Ovary (tissue), 9 donors: ENCODE data around the gene MAP4K2. TPM values are rescaled to one million over a fixed set of nuclear protein-coding genes. Genes with fewer than 3 reads are reported as not detected.
A peak's percentile ranks its signal among the peaks of the same experiment; 100 is the strongest.

ENCODE experiments used
- DNase-seq, 5 donors: peaks; one replicate each; pipeline ENCODE4 v3.0.0-alpha.2; 2019 to 2020
- H3K27ac ChIP-seq, 2 donors: fragments of 200-600 bp; one replicate each; pipeline versions ENCODE4 v1.5.1 to v1.8.0; 2019 to 2022
- H3K27me3 ChIP-seq: fragments of 200-600 bp; one replicate; pipeline ENCODE4 v1.8.0; 2022
- H3K36me3 ChIP-seq: fragments of 200-600 bp; sonication (generic); one replicate; pipeline ENCODE4 v1.5.1; 2019
- H3K4me1 ChIP-seq: one replicate; pipeline ENCODE4 v1.8.1; 2013; ENCODE audit warnings: mild to moderate bottlenecking, moderate library complexity; ENCODE audit not compliant: insufficient read depth
- H3K4me3 ChIP-seq: fragments of 200-600 bp; sonication (generic); one replicate; pipeline ENCODE4 v1.5.1; 2017
- H3K9me3 ChIP-seq, 2 donors: fragments of 200-600 bp in 1 of 2; sonication (generic) in 1 of 2; one replicate each; pipeline versions ENCODE4 v1.5.1 to v1.8.1; 2013 to 2019; ENCODE audit warnings: mild to moderate bottlenecking in 1 of 2, moderate library complexity in 1 of 2
- EP300 ChIP-seq: sonication (generic); formaldehyde crosslinking; IDR thresholded peaks from one replicate; pipeline ENCODE4 v1.6.1; 2017; ENCODE audit warnings: antibody characterized with exemption
- POLR2A ChIP-seq: fragments of 450-650 bp; IDR thresholded peaks from one replicate; pipeline ENCODE4 v1.6.1; 2017; ENCODE audit warnings: antibody characterized with exemption, mild to moderate bottlenecking, moderate library complexity
- WGBS, 3 donors: extraction: QIAGEN DNeasy Blood & Tissue Kit in 1 of 3; methylation state at CpG; one replicate each; pipeline versions ENCODE4 v1.1.5 to v1.1.7; 2013 to 2017; 5-methylcytosine and 5-hydroxymethylcytosine counted together
- intact Hi-C, 4 donors: fragments of 100-400 bp; cut with DNase I; formaldehyde crosslinking; loops; one replicate each; pipeline versions ENCODE4 v1.11.0 to v1.15.1; 2022 to 2023
- polyA plus RNA-seq, 2 donors: library from polyadenylated mRNA; stranded (reverse); fragments of 200-250 nt in 1 of 2; fragments of 350-450 nt in 1 of 2; fragmentation: Illumina TruSeq in 1 of 2; extraction: RNeasy Lipid Tissue Mini Kit (QIAGEN cat#74804) in 1 of 2; gene quantifications; one replicate each; pipeline ENCODE4 v1.2.3, GENCODE V29; 2013 to 2014
- total RNA-seq, 7 donors: library from RNA; depleted of rRNA in 2 of 7; stranded (reverse); fragments of >200 nt in 2 of 7; fragmentation: NEBNext Ultra II Directional in 3 of 7; extraction: Animal tissue kit (Norgen Biotek cat#: 25700) in 3 of 7; gene quantifications; one replicate each; pipeline versions ENCODE4 v1.1.0 to v1.2.4, GENCODE V29; 2016 to 2023
- TF ChIP-seq, protein P1 (sequence below), 3 donors: fragments of 450-650 bp in 2 of 3; fragments of 200-600 bp in 1 of 3; IDR thresholded peaks; one replicate each; pipeline versions ENCODE4 v1.5.1 to v1.8.0; 2016 to 2022; ENCODE audit warnings: antibody characterized with exemption in 3 of 3, mild to moderate bottlenecking in 1 of 3
- donor health status: DM: no; HTN: no; CAD: no; lungs with moderate emphysema.
- donor health status: DM: no; HTN: no; CAD: no.
- donor health status: Bipolar disorder and iron deficiency.
- donor health status: DM: yes; HTN: yes; CAD: no.
- donor health status: DM: no; HTN: no; CAD: no.
- donor health status: DM: yes; HTN: yes; CAD: no.

The MAP4K2 gene
- total and polyA plus RNA-seq, 9 donors = 2.3 to 15.5 (median 11.4) TPM

DNA sequence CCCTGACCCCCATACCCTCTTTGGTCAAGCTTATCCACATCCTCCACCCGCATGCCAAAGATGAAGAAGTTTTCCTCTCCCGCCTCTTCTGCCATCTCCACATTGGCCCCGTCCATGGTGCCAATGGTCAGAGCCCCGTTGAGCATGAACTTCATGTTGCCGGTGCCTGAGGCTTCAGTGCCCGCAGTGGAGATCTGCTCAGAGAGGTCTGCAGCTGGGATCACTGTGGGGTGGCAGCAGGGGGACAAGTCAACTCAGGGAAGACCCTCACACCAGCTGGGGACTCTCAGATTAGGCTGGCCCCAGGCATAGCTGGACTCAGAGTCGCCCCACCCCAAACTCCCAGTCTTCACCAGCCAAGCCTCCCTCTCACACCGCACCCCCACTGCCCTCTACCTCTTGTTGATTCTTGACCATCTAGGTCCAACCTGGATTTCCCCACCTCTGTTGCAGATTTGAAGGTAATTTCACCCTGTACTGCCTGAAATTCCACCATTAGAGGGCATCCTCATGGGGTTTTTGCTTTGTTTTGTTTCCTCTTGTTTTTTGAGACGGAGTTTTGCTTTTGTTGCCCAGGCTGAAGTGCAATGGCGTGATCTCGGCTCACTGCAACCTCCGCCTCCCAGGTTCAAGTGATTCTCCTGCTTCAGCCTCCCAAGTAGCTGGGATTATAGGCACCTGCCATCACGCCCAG, 52.5 kb downstream of the MAP4K2 start:
- 92 to 96% (median 93%) methylated on average over 13 of the region's 13 CpGs for WGBS, 3 donors
- intact Hi-C loops = no loop called here
- Histone ChIP-seq H3K27me3 (no peaks in the 10 kb centered on the region), H3K36me3 (no peaks in the 10 kb centered on the region), H3K27ac (no peak overlapping the region), H3K9me3 (no peaks in the 10 kb centered on the region), H3K4me3 (no peak overlapping the region), H3K4me1 (peaks cover 3% of the 10 kb centered on the region)
- TF ChIP-seq, protein P1, sequence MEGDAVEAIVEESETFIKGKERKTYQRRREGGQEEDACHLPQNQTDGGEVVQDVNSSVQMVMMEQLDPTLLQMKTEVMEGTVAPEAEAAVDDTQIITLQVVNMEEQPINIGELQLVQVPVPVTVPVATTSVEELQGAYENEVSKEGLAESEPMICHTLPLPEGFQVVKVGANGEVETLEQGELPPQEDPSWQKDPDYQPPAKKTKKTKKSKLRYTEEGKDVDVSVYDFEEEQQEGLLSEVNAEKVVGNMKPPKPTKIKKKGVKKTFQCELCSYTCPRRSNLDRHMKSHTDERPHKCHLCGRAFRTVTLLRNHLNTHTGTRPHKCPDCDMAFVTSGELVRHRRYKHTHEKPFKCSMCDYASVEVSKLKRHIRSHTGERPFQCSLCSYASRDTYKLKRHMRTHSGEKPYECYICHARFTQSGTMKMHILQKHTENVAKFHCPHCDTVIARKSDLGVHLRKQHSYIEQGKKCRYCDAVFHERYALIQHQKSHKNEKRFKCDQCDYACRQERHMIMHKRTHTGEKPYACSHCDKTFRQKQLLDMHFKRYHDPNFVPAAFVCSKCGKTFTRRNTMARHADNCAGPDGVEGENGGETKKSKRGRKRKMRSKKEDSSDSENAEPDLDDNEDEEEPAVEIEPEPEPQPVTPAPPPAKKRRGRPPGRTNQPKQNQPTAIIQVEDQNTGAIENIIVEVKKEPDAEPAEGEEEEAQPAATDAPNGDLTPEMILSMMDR (IDR thresholded peaks at IDR 0.05) = no peak
- TF ChIP-seq POLR2A (no peak), EP300 (no peak)
- DNase-seq = no peak

DNA sequence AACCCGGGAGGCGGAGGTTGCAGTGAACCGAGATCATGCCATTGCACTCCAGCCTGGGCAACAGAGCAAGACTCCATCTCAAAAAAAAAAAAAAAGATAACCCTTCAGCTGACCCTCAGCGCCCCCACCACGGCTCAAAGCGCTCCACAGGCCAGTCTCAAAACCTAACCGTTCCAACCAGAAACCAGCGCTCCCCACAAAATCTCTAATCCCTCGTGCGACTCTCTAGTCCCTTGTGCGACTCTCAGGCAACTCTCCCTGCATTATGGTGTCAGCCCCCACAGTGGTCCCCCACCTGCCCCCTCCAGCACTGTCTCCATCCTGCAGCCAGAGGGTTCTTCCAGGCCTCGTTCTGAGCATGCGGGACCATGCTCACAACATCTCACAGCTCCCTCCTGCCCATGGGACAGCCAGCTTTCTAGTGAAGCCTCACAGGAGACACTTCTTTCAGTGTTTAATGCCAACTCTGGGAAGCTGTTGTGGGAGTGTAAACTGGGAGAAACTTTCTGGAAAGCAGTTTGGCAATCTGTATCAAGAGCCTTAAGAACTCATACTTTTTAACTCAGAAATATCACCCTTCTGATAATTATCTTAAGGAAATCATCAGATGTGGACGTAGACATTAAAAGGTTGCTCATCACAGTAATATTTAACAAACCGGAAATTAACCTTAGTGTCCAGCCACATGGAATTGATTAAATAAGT, 54.9 kb downstream of the MAP4K2 start:
- Histone ChIP-seq H3K36me3 (no peaks in the 10 kb centered on the region), H3K9me3 (no peaks in the 10 kb centered on the region), H3K27me3 (no peaks in the 10 kb centered on the region), H3K27ac (no peak overlapping the region), H3K4me1 (peaks cover 11% of the 10 kb centered on the region), H3K4me3 (no peak overlapping the region)
- DNase-seq = peak in 1 of 5 donors; percentile 32
- TF ChIP-seq, protein P1 (IDR thresholded peaks at IDR 0.05) = no peak
- TF ChIP-seq EP300 (no peak), POLR2A (no peak)
- intact Hi-C loops = no loop called here
- WGBS, 3 donors = 56 to 58% (median 57%) methylated on average over 15 of the region's 15 CpGs

DNA sequence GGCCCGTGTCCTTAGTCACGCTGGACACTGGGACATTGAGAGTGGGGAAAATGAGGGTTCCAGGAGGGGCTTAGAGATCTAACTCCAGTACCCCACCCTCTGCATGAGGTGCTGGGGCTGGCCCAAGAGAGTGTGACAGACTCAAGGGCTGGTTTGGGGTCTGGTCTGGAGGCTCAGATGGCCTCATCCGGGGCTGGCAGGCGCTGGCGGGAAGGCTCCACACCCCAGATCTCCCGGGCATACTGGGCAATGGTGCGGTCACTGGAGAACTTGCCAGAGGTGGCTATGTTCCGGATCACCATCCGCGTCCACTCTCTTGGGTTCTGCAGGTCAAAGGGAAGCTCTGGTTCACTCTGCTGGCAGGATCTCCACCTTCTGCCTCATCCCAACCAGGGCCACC, 56.5 kb downstream of the MAP4K2 start:
- Histone ChIP-seq H3K9me3 (no peaks in the 10 kb centered on the region), H3K27ac (no peak overlapping the region), H3K27me3 (no peaks in the 10 kb centered on the region), H3K36me3 (no peaks in the 10 kb centered on the region), H3K4me3 (no peak overlapping the region), H3K4me1 (peaks cover 11% of the 10 kb centered on the region)
- intact Hi-C loops = no loop called here
- TF ChIP-seq, protein P1 (IDR thresholded peaks at IDR 0.05) = no peak
- no peak for DNase-seq
- 78 to 85% (median 79%) methylated on average over 7 to 10 of the region's 10 CpGs for WGBS, 3 donors

DNA sequence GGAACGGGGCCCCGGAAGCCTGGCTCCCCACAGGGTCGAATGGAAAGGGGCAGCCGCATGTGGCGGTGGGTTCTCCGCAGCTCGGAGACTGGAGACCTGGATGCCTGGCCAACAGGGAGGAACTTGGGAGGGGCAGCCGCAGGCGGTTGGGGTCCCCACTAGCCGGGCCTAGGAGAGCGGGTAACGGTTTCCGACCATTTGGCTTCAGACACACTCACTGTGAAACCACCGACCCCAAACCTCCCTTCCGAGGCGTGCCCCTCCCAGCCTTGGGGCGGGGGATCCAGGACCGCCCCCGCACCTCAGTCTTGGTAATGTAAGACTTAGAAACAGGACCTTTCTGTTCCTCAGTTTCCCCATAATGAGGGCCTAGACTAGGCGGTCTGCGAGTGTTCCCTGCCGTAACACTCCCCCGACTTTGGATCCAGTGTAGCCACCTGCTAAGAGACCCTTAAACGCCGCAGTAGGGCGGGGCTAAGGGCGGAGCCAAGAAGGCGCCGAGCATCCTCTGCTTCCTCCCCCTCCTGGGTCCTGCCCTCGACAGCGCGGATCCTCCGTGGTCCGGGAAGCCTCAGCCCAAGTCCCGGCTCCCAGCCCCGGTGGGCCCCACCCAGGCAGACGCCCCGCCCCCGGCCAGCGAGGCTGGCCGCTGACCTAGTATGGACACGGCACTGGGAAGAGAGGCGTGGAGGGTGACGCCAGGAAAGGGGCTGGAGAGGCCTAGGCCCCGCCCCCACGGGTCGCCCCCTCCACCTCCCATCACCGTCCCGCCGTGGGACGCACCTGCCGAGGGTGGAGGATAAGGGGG, 57.3 kb downstream of the MAP4K2 start:
- intact Hi-C loops = no loop called here
- H3K4me1 ChIP-seq = peaks cover 11% of the 10 kb centered on the region
- peak overlapping the region in 1 of 2 donors; percentile 19 for H3K27ac ChIP-seq
- no peaks in the 10 kb centered on the region for H3K36me3 ChIP-seq
- DNase-seq = peak; percentile 55 to 79 (median 77)
- H3K4me3 ChIP-seq = peak overlapping the region; percentile 44
- WGBS, 3 donors = 1 to 2% (median 1%) methylated on average over 48 to 52 of the region's 52 CpGs
- no peaks in the 10 kb centered on the region for H3K9me3 ChIP-seq
- no peaks in the 10 kb centered on the region for H3K27me3 ChIP-seq
- TF ChIP-seq, protein P1 (IDR thresholded peaks at IDR 0.05) = no peak
- TF ChIP-seq POLR2A (no peak), EP300 (no peak)
